ENCODE data around the gene JAML. TPM values are rescaled to one million over a fixed set of nuclear protein-coding genes. Genes with fewer than 3 reads are reported as not detected.
A peak's percentile ranks its signal among the peaks of the same experiment; 100 is the strongest.

JAML gene
- total and polyA plus RNA-seq, 9 of the 15 experiments (the other 6 are each of a cell fraction or from before 2014, with no cell fraction given): 0.05 to 0.32 (median 0.22) TPM; not detected in 4

GRCh38 chr11:118251858-118252652, 27.2 kb upstream of the JAML start, which contains the start of gene MPZL3:
Gene MPZL3, minus strand, starts transcription at chr11:118252365. Its CDS starts 71 bp downstream, at chr11:118252294.
- no peaks in the 10 kb centered on the region for H3K9me1 ChIP-seq (ENCODE audit: control insufficient read depth, insufficient read depth, low read length)
- H3K4me2 ChIP-seq (ENCODE audit: insufficient read depth, low read length): peak within 1 kb of the TSS; percentile 94
- in situ Hi-C loops (cut with MboI): no loop called here
- H3K27me3 ChIP-seq (ENCODE audit: control insufficient read depth in 2 of 2, insufficient read depth in 2 of 2, low read length in 2 of 2): peaks cover 0 to 3% of the 10 kb centered on the region in 2 experiments; a peak in 2 of 5 replicates
- peak within 1 kb of the TSS; percentile 100 for H2AFZ ChIP-seq (ENCODE audit: low read depth, low read length)
- BruUV-seq (replicated peaks): TSS peak; percentile 79
- H4K20me1 ChIP-seq (replicated peaks; ENCODE audit: control insufficient read depth, insufficient read depth, low read length): no peaks in the 10 kb centered on the region
- WGBS (ENCODE audit: insufficient coverage, low coverage, missing lambda C conversion rate): 15% methylated on average over 26 of the region's 33 CpGs
- no peaks in the 10 kb centered on the region for H3K79me2 ChIP-seq (ENCODE audit: control insufficient read depth, insufficient read depth, low read length)
- ChIA-PET POLR2A (interaction anchor here (0.6 to 1.3 kb wide), 2 partner anchors 10 to 12 kb away, joined by 3 to 5 read pairs; partner anchors contain the start of gene MPZL2), CTCF (ENCODE audit: low intra/inter-chr PET ratio) (no interaction called here)
- H3K9ac ChIP-seq (ENCODE audit: insufficient read depth in 1 of 2, low read depth in 2 of 2, low read length in 2 of 2): peak within 1 kb of the TSS in 1 of 2 experiments; percentile 47; a peak in 1 of 4 replicates
- FAIRE-seq (peak; percentile 75), ATAC-seq (peak; percentile 87), DNase-seq (ENCODE audit: extremely low read depth in 1 of 4, low spot score in 3 of 4) (peak; percentile 80 to 84 (median 82))
- H3K4me3 ChIP-seq: peak within 1 kb of the TSS; percentile 50
- intact Hi-C loops (cut with micrococcal nuclease): no loop called here
- no peaks in the 10 kb centered on the region; the same call in 1 of the 2 replicates for H3K9me3 ChIP-seq (replicated peaks; ENCODE audit: control insufficient read depth, insufficient read depth, low read depth, low read length)
- peaks cover 0 to 3% of the 10 kb centered on the region in 2 experiments; a peak in 2 of 5 replicates for H3K4me1 ChIP-seq (replicated peaks in 1 of 2; ENCODE audit: control insufficient read depth in 2 of 2, insufficient read depth in 2 of 2, low read length in 2 of 2)
- no peaks in the 10 kb centered on the region for H3K36me3 ChIP-seq (ENCODE audit: control insufficient read depth, insufficient read depth, low read length)
- peak within 1 kb of the TSS; percentile 81 for H3K27ac ChIP-seq (ENCODE audit: extremely low read depth, low read depth, low read length)
- TF ChIP-seq ZNF785 (CRISPR knock-in tag; IDR thresholded peaks at IDR 0.05) (no peak), RB1 (IDR thresholded peaks at IDR 0.05; ENCODE audit: low read depth) (0 out of 2 replicates have a peak, but pooled peaks have one; percentile 52), SP1 (CRISPR knock-in tag; IDR thresholded peaks at IDR 0.05) (peak; percentile 72; the same call in 1 of the 2 replicates), SOX6 (IDR thresholded peaks at IDR 0.05) (0 out of 2 replicates have a peak, but pooled peaks have one; percentile 33), ZNF830 (CRISPR knock-in tag; IDR thresholded peaks at IDR 0.05) (no peak), ZKSCAN1 (IDR thresholded peaks at IDR 0.05; ENCODE audit: low read depth, low read length) (0 out of 2 replicates have a peak, but pooled peaks have one; percentile 21), ATF3 (IDR thresholded peaks at IDR 0.05) (peak; percentile 89), ATF3 (CRISPR knock-in tag; conservative IDR thresholded peaks at IDR 0.05) (no peak), ASH1L (IDR thresholded peaks at IDR 0.05; ENCODE audit: borderline replicate concordance, low read depth, partially characterized antibody) (peak; percentile 31), KHSRP (IDR thresholded peaks at IDR 0.05) (no peak; the same call in 1 of the 2 replicates), NFIC (IDR thresholded peaks at IDR 0.05) (peak; percentile 94), STAT6 (CRISPR knock-in tag; IDR thresholded peaks at IDR 0.05) (no peak), CBFB (CRISPR knock-in tag; IDR thresholded peaks at IDR 0.05) (no peak)
